ENCODE measurements around the gene CCL28.

DNA sequence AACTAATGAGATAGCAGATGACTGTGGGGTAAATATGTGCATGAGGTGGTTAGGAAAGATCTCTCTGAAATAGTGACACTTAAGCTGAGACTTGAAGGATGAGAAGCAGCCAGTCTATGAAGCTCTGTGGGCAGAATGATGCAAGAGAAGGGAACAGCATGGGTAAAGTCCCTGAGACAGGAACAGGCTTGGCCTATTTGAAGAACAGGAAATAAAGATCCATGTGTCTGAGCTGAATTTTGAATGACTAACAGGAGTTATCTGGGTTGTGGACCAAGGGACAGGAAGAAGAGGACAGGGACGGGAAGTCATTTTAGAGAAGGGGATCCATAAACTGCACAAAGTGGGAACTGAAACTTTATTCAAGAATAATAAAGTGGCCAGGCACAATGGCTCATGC, 73.3 kb downstream of the CCL28 start:
- TF ChIP-seq POLR2A (IDR thresholded peaks at IDR 0.05) (no peak), CTCF (IDR thresholded peaks at IDR 0.05) (no peak)
